DND-41 (cell line): ENCODE data around the gene ANTKMT.
A peak's percentile ranks its signal among the peaks of the same experiment; 100 is the strongest.

Experiments
- ATAC-seq: fragments of 200-7000 bp; cut with Tn5 transposase; 3 replicates; pipeline ENCODE4 v1.9.1; 2021; ENCODE audit warnings: low read depth; ENCODE audit not compliant: insufficient read depth
- DNase-seq: peaks from one replicate; pipeline ENCODE4 v3.0.0-alpha.2; 2020
- H2AFZ ChIP-seq: 2 replicates; pipeline ENCODE4 v1.6.0; 2012; ENCODE audit warnings: low read depth, low read length
- H3K27ac ChIP-seq: 2 replicates; pipeline ENCODE4 v1.5.1; 2012; ENCODE audit warnings: low read length, inconsistent platforms
- H3K27me3 ChIP-seq: fragments of 200-600 bp; sonication (generic); 2 replicates; pipeline ENCODE4 v1.6.0; 2012; ENCODE audit warnings: low read length, mild to moderate bottlenecking, inconsistent platforms; ENCODE audit not compliant: insufficient read depth, poor library complexity
- H3K36me3 ChIP-seq: 2 replicates; pipeline ENCODE4 v1.5.1; 2012; ENCODE audit warnings: low read length, inconsistent platforms; ENCODE audit not compliant: insufficient read depth
- H3K4me1 ChIP-seq: 2 replicates; pipeline ENCODE4 v1.5.1; 2012; ENCODE audit warnings: mild to moderate bottlenecking, low read length; ENCODE audit not compliant: insufficient read depth
- H3K4me2 ChIP-seq: 2 replicates; pipeline ENCODE4 v1.6.0; 2012; ENCODE audit warnings: mild to moderate bottlenecking, moderate library complexity, low read length, inconsistent platforms; ENCODE audit not compliant: insufficient read depth
- H3K4me3 ChIP-seq, 2 experiments: fragments of 200-600 bp in 1 of 2; shearing (Covaris generic) in 1 of 2; 2 replicates each; pipeline ENCODE4 v1.5.1; 2012 to 2016; ENCODE audit warnings: inconsistent platforms in 2 of 2, low read length in 2 of 2, mild to moderate bottlenecking in 2 of 2, low read depth in 1 of 2, moderate library complexity in 1 of 2
- H3K79me2 ChIP-seq: 2 replicates; pipeline ENCODE4 v1.6.0; 2012; ENCODE audit warnings: low read length, inconsistent platforms; ENCODE audit not compliant: insufficient read depth
- H3K9ac ChIP-seq: 2 replicates; pipeline ENCODE4 v1.6.0; 2012; ENCODE audit warnings: low read depth, mild to moderate bottlenecking, inconsistent platforms, low read length, moderate library complexity
- H3K9me3 ChIP-seq: 2 replicates; pipeline ENCODE4 v1.5.1; 2012; ENCODE audit warnings: low read length, moderate library complexity, mild to moderate bottlenecking, inconsistent platforms; ENCODE audit not compliant: insufficient read depth, severe bottlenecking
- H4K20me1 ChIP-seq: 2 replicates; pipeline ENCODE4 v1.6.0; 2012; ENCODE audit warnings: low read length; ENCODE audit not compliant: insufficient read depth
- CTCF ChIP-seq: IDR thresholded peaks from 2 replicates; pipeline ENCODE4 v1.5.1; 2012; ENCODE audit warnings: borderline replicate concordance, low read length, moderate library complexity, mild to moderate bottlenecking; ENCODE audit not compliant: poor library complexity, severe bottlenecking; ENCODE audit errors: extremely low read depth
- EZH2 ChIP-seq: IDR thresholded peaks from 3 replicates; pipeline ENCODE4 v1.6.1; 2012; ENCODE audit warnings: borderline replicate concordance, low read depth, mild to moderate bottlenecking, moderate library complexity, low read length, inconsistent platforms; ENCODE audit not compliant: severe bottlenecking

The ANTKMT gene

GRCh38 chr16:715477-716199 lies 5.3 kb upstream of the ANTKMT start:
- peak overlapping the region; percentile 74 for H3K9ac ChIP-seq
- peak overlapping the region; percentile 67 to 75; a peak in 3 of 4 replicates for H3K4me3 ChIP-seq
- no peaks in the 10 kb centered on the region for H3K9me3 ChIP-seq
- H3K4me2 ChIP-seq, result peak overlapping the region; percentile 68
- peak overlapping the region; percentile 71 for H2AFZ ChIP-seq
- peaks cover 45% of the 10 kb centered on the region for H4K20me1 ChIP-seq
- peaks cover 12% of the 10 kb centered on the region; the same call in 1 of the 2 replicates for H3K36me3 ChIP-seq
- H3K4me1 ChIP-seq, result peaks cover 65% of the 10 kb centered on the region
- peaks cover 6% of the 10 kb centered on the region for H3K27me3 ChIP-seq
- peak overlapping the region; percentile 47; the same call in 1 of the 2 replicates for H3K27ac ChIP-seq
- TF ChIP-seq EZH2 (no peak), CTCF (peak; percentile 8)
- ATAC-seq, result peak; percentile 10; the same call in 2 of the 3 replicates
- peaks cover 18% of the 10 kb centered on the region for H3K79me2 ChIP-seq
- peak; percentile 28 for DNase-seq

GRCh38 chr16:716200-716568 lies 4.8 kb upstream of the ANTKMT start:
- Histone ChIP-seq H2AFZ (no peak overlapping the region), H3K4me2 (peak overlapping the region; percentile 68), H3K27me3 (peaks cover 6% of the 10 kb centered on the region), H3K4me1 (peaks cover 71% of the 10 kb centered on the region), H4K20me1 (peaks cover 44% of the 10 kb centered on the region), H3K79me2 (peaks cover 18% of the 10 kb centered on the region), H3K9ac (peak overlapping the region; percentile 74), H3K27ac (0 out of 2 replicates have a peak overlapping the region, but pooled peaks have one; percentile 33), H3K36me3 (peaks cover 12% of the 10 kb centered on the region; the same call in 1 of the 2 replicates), H3K4me3 (peak overlapping the region; percentile 67 to 75; a peak in 3 of 4 replicates), H3K9me3 (no peaks in the 10 kb centered on the region)
- DNase-seq (no peak), ATAC-seq (no peak)
- TF ChIP-seq EZH2 (no peak), CTCF (no peak)

- TF ChIP-seq CTCF, result no peak
- TF ChIP-seq EZH2, result no peak
- H3K36me3 ChIP-seq, result peaks cover 12% of the 10 kb centered on the region; the same call in 1 of the 2 replicates
- no peak overlapping the region for H2AFZ ChIP-seq
- H4K20me1 ChIP-seq, result peaks cover 45% of the 10 kb centered on the region
- H3K27me3 ChIP-seq, result peaks cover 6% of the 10 kb centered on the region
- peaks cover 73% of the 10 kb centered on the region for H3K4me1 ChIP-seq
- peak overlapping the region; percentile 68 for H3K4me2 ChIP-seq
- H3K4me3 ChIP-seq, result peak overlapping the region in 1 of 2 experiments; percentile 75; a peak in 1 of 4 replicates
- no peaks in the 10 kb centered on the region for H3K9me3 ChIP-seq
- H3K9ac ChIP-seq, result peak overlapping the region; percentile 74
- no peak for DNase-seq
- no peak overlapping the region for H3K27ac ChIP-seq
- H3K79me2 ChIP-seq, result peaks cover 18% of the 10 kb centered on the region
- no peak for ATAC-seq
Observed at GRCh38 chr16:716768-717325, 4.1 kb upstream of the ANTKMT start.
